ENCODE data around the gene PILRB. TPM values are rescaled to one million over a fixed set of nuclear protein-coding genes. Genes with fewer than 3 reads are reported as not detected.
A peak's percentile ranks its signal among the peaks of the same experiment; 100 is the strongest.

Gene PILRB
- total and polyA plus RNA-seq, 9 of the 15 experiments (the other 6 are each of a cell fraction or from before 2014, with no cell fraction given), result 6.2 to 94.6 (median 37.0) TPM

DNA sequence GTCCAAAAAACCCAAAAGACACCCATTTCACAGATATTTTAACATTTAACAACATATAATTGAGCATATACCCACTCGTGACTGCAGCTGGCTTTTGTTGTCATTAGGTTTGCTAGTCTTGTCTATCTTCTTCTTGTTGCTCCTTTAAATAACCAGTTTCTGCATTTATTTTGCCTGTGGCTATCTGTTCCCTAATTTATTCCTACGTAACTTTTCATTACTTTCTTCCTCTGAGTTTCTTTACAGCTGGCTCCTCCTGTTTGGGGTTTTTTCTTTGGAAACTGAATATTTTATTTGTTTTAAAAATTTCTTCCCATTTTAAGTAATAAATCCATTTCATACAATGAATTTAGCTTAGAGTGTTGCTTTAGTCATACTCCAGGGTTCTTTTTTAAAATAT, 29.8 kb downstream of the PILRB start (continued):
- TF ChIP-seq NEUROD1 (IDR thresholded peaks at IDR 0.05; ENCODE audit: borderline replicate concordance, low read depth, low read length, partially characterized antibody) (no peak), RHOXF2B (CRISPR knock-in tag; conservative IDR thresholded peaks at IDR 0.05) (no peak), ARID1B (IDR thresholded peaks at IDR 0.05) (no peak), ILF3 (IDR thresholded peaks at IDR 0.05; ENCODE audit: borderline replicate concordance) (no peak), HMGN3 (IDR thresholded peaks at IDR 0.05; ENCODE audit: borderline replicate concordance, extremely low read depth, insufficient read length, low read depth, low read length) (no peak), COPS2 (conservative IDR thresholded peaks at IDR 0.05) (no peak)
- TF ChIP-seq, protein P1, sequence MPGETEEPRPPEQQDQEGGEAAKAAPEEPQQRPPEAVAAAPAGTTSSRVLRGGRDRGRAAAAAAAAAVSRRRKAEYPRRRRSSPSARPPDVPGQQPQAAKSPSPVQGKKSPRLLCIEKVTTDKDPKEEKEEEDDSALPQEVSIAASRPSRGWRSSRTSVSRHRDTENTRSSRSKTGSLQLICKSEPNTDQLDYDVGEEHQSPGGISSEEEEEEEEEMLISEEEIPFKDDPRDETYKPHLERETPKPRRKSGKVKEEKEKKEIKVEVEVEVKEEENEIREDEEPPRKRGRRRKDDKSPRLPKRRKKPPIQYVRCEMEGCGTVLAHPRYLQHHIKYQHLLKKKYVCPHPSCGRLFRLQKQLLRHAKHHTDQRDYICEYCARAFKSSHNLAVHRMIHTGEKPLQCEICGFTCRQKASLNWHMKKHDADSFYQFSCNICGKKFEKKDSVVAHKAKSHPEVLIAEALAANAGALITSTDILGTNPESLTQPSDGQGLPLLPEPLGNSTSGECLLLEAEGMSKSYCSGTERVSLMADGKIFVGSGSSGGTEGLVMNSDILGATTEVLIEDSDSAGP (CRISPR knock-in tag; IDR thresholded peaks at IDR 0.05), result no peak

DNA sequence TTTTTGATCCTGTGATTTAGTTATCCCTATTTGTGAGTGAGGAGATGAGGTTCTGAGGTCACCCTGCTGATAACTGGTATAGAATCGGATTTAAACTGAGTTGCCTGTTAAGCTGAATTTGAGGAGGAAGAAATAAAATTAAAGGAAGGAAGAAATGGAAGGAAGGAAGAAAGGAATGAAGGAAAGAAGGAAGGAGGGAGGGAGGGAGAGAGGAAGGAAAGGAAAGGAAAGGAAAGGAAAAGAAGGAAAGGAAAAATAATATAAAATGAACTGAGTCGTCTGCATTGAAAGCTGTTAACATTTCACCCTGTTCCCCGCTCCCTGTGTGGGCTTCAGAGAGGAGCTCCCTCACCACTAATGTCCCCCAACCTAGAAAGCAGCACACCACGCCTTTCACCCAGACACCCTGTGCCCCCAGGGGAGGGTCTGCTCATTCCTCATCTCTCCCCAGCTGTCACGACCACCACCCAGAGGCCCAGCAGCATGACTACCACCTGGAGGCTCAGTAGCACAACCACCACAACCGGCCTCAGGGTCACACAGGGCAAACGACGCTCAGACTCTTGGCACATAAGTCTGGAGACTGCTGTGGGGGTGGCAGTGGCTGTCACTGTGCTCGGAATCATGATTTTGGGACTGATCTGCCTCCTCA, 31.6 kb downstream of the PILRB start:
- Histone ChIP-seq H2AFZ (ENCODE audit: low read depth, low read length) (no peak overlapping the region), H3K27ac (ENCODE audit: extremely low read depth, low read depth, low read length) (no peak overlapping the region), H4K20me1 (replicated peaks; ENCODE audit: control insufficient read depth, insufficient read depth, low read length) (no peaks in the 10 kb centered on the region), H3K79me2 (ENCODE audit: control insufficient read depth, insufficient read depth, low read length) (no peaks in the 10 kb centered on the region), H3K4me1 (replicated peaks in 1 of 2; ENCODE audit: control insufficient read depth in 2 of 2, insufficient read depth in 2 of 2, low read length in 2 of 2) (peaks cover 4 to 6% of the 10 kb centered on the region in 2 experiments; a peak in 2 of 5 replicates), H3K9ac (ENCODE audit: insufficient read depth in 1 of 2, low read depth in 2 of 2, low read length in 2 of 2) (peak overlapping the region in 1 of 2 experiments; percentile 11; a peak in 2 of 4 replicates), H3K9me1 (ENCODE audit: control insufficient read depth, insufficient read depth, low read length) (no peaks in the 10 kb centered on the region), H3K36me3 (ENCODE audit: control insufficient read depth, insufficient read depth, low read length) (no peaks in the 10 kb centered on the region), H3K27me3 (ENCODE audit: control insufficient read depth in 2 of 2, insufficient read depth in 2 of 2, low read length in 2 of 2) (peaks cover 16 to 23% of the 10 kb centered on the region in 2 experiments; a peak in 4 of 5 replicates), H3K9me3 (replicated peaks; ENCODE audit: control insufficient read depth, insufficient read depth, low read depth, low read length) (no peaks in the 10 kb centered on the region), H3K4me2 (ENCODE audit: insufficient read depth, low read length) (no peak overlapping the region), H3K4me3 (no peak overlapping the region)
- ChIA-PET CTCF (ENCODE audit: low intra/inter-chr PET ratio) (no interaction called here), POLR2A (interaction anchor here (0.7 to 2.2 kb wide), 4 partner anchors 10 to 190 kb away, joined by 3 to 9 read pairs (median 4); no protein-coding TSS in a partner anchor)
- FAIRE-seq, result no peak
- 12% methylated on average over 9 of the region's 9 CpGs for WGBS (ENCODE audit: insufficient coverage, low coverage, missing lambda C conversion rate)
- DNase-seq (ENCODE audit: extremely low read depth in 1 of 4, low spot score in 3 of 4), result no peak
- intact Hi-C loops (cut with micrococcal nuclease) (no loop called here), in situ Hi-C loops (cut with MboI) (no loop called here)
- ATAC-seq, result no peak
- BruUV-seq (replicated peaks), result no TSS peak
- TF ChIP-seq BRCA1 (IDR thresholded peaks at IDR 0.05) (no peak), BRCA1 (CRISPR knock-in tag; IDR thresholded peaks at IDR 0.05) (no peak), SUPT5H (IDR thresholded peaks at IDR 0.05) (no peak)
- TF ChIP-seq, protein P2, sequence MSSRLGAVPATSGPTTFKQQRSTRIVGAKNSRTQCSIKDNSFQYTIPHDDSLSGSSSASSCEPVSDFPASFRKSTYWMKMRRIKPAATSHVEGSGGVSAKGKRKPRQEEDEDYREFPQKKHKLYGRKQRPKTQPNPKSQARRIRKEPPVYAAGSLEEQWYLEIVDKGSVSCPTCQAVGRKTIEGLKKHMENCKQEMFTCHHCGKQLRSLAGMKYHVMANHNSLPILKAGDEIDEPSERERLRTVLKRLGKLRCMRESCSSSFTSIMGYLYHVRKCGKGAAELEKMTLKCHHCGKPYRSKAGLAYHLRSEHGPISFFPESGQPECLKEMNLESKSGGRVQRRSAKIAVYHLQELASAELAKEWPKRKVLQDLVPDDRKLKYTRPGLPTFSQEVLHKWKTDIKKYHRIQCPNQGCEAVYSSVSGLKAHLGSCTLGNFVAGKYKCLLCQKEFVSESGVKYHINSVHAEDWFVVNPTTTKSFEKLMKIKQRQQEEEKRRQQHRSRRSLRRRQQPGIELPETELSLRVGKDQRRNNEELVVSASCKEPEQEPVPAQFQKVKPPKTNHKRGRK (tag; IDR thresholded peaks at IDR 0.05), result peak; percentile 72
- TF ChIP-seq, protein P3, sequence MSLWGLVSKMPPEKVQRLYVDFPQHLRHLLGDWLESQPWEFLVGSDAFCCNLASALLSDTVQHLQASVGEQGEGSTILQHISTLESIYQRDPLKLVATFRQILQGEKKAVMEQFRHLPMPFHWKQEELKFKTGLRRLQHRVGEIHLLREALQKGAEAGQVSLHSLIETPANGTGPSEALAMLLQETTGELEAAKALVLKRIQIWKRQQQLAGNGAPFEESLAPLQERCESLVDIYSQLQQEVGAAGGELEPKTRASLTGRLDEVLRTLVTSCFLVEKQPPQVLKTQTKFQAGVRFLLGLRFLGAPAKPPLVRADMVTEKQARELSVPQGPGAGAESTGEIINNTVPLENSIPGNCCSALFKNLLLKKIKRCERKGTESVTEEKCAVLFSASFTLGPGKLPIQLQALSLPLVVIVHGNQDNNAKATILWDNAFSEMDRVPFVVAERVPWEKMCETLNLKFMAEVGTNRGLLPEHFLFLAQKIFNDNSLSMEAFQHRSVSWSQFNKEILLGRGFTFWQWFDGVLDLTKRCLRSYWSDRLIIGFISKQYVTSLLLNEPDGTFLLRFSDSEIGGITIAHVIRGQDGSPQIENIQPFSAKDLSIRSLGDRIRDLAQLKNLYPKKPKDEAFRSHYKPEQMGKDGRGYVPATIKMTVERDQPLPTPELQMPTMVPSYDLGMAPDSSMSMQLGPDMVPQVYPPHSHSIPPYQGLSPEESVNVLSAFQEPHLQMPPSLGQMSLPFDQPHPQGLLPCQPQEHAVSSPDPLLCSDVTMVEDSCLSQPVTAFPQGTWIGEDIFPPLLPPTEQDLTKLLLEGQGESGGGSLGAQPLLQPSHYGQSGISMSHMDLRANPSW (CRISPR knock-in tag; IDR thresholded peaks at IDR 0.05), result no peak
